DMS53 treated with DMSO at 0.1 percent for 48 hours (cell line): ENCODE data around the gene TMEM81.

Experiments
- DNase-seq: peaks from one replicate; lab custom pipeline; 2025; ENCODE audit not compliant: unreplicated experiment; lab: John Stamatoyannopoulos, UW

TMEM81 gene

DNA sequence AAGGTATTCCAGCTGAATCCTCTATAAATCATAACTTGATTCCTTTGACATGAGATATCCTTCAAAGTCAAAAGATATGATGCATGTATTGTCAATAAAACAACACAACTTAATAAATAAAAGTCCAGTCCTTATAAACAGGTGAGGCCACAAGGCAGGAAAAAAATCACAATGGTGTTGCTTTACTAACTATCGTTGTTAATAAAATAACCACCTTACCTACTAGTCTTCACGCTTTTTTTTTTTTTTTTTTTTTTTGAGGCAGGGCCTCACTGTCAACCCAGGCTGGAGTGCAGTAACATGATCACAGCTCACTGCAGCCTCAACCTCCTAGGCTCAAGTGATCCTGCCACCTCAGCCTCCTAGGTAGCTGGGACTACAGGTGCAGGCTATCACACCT, at the start of gene TMEM81:
TMEM81 (minus strand) TSS at position 101 of the 400 bp plus-strand sequence. CDS start 140 bp downstream, outside the sequence.
- DNase-seq: no peak

GRCh38 chr1:205133287-205133686, 49.0 kb upstream of the TMEM81 start:
- DNase-seq: no peak

GRCh38 chr1:205129447-205130029, 45.3 kb upstream of the TMEM81 start:
- no peak for DNase-seq

DNA sequence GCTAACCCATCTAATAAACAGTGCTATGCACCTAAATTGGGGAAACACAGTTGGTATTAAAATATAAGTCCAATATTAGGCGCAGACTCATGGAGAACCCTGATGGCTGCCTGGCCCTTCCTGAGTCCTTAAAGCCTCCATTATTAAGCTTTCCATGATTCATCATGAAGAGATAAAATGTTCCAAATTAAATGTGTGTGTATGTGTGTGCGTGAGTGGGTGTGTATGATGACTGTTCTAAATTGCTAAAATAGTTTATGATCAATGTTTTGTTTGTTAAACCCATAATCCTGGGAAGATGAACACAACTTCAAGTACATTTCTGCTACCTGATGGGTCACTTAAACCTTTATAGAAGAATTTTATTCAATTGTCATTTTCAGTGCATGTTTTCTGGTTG, 43.8 kb upstream of the TMEM81 start:
- DNase-seq: no peak

DNA sequence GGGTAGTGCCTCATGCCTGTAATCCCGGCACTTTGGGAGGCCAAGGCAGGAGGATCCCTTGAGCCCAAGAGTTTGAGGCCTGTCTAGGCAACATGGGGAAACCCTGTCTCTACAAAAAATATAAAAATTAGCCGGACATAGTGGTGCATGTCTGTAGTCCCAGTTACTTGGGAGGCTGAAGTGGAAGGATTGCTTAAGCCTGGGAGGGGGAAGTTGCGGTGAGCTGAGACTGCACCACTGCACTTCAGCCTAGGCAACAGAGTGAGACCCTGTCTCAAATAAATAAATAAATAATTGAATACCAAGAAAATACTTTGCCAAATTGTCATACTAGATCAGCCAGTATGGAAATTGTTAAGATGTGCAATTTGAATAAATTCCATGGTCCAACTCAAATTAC, 43.4 kb upstream of the TMEM81 start:
- no peak for DNase-seq

- DNase-seq: no peak
These were observed 40.5 kb upstream of the TMEM81 start for GRCh38 chr1:205124726-205125125.

DNA sequence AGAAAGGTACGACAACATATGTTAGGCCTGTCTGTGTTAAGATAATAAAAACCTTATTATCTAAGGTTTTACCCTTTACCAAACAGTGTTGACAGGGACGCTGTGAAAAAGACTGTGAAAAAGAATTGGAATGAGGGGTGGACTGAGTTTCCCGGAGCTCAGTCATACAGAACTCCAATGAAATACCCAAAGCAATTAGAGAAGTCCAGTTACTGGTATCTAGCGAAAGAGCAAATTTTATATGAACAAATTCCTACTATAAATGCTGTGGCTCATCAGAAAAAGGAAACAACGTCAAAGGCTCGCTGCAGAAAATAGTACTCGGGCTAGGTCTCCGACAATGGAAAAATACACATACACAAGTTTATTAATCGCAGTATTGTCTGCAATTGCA, 38.2 kb upstream of the TMEM81 start:
- DNase-seq: no peak

DNA sequence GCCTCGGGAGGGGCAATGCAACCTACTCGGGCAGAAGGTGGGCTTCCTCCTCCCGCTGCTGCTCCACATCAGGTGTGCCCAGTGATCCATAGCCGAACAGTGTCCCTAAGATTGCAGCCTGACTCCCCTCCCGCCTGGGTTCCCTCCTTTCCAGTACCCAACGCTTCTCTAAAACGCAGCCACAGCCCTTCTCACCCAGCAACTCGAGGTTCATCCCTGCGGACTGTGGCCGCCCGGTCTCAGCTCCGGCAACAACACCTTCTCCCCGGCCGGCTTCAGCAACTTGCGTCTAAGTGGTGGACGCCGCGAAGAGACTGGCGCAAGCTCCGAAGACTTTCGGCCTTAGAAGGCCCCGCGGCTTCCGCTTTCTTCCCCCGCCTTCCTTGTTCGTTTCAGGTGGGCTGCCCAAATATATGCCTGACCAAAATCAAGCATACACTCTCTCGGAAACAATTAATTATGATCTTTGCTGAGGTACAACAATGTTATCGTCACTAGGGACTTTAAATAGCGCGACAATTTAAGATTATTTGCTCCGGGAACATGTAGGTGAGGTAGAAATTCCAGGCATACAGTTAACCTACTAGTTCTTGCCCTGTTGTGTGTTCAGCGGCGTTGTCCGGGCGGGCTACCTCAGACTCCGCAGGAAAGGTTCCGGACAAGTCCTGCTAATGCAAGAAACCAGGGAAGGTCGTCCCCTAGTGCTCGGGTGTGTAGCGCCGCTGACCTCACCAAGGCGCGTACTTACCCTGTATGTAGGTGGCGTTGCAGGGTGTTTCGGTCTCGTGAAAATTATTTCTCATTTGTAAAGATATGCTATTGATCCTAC, 37.6 kb upstream of the TMEM81 start, which contains the start of gene RBBP5:
RBBP5 (minus strand) TSS at position 319 of the 829 bp plus-strand sequence; CDS start at position 214, 105 bp downstream.
- peak; percentile 99 for DNase-seq

GRCh38 chr1:205118752-205119151, 34.5 kb upstream of the TMEM81 start:
- DNase-seq: no peak

DNA sequence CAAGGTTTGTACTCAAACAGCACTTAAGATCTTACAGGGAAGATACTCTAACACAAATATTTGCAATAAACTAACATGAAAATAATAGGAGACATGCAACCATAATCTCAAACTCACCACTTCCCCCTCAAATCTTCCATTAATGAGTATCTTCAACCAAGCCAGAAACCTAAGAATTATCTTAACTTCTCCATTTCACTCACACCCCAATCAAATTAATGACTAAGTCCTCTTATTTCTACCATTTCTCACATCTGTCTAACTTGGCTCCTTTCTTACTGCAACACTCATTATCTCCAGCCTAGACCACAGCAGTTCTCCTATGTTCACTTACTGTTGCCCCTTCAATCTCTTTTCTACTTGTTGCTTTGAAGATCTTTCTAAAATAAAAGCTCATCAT, 27.1 kb upstream of the TMEM81 start:
- no peak for DNase-seq

DNA sequence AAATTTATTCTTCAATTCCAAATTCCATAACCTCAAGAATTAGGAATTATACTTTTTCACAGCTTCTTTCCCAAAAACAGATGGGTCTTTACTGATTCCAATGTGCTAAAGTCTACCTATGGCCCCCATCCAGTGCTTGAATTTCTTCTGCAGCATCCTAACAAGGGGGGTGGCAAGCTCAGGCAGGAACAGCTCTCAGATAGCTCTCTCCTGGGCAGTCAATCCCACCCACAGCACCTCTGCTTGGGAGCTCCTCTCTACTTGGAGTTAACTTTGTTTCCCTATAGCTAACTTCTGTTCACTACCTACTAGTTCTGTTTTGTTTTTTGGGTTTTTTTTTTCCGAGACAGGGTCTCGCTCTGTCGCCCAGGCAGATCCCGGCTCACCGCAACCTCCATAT, 25.5 kb upstream of the TMEM81 start:
- no peak for DNase-seq

DNA sequence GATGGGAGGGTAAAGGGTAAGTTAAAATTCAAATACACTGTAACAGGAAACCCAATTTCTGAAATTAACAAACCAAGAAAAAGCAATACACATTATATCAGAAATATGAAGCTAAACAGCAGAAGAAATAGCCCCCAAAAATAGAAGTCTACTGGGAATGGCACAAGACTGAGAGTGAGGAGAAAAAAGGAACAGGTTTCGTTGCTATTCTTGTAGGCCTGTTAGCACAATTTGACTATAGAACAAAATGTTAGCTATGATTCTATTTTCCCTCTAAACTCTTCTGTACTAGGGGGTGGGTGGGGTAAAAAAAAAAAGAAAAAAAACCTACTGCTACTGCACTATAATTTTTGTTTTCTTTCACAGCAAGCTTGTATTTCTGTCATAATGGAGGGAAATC, 25.0 kb upstream of the TMEM81 start:
- no peak for DNase-seq

- no peak for DNase-seq
These were observed 24.2 kb upstream of the TMEM81 start for GRCh38 chr1:205108464-205108863.

DNA sequence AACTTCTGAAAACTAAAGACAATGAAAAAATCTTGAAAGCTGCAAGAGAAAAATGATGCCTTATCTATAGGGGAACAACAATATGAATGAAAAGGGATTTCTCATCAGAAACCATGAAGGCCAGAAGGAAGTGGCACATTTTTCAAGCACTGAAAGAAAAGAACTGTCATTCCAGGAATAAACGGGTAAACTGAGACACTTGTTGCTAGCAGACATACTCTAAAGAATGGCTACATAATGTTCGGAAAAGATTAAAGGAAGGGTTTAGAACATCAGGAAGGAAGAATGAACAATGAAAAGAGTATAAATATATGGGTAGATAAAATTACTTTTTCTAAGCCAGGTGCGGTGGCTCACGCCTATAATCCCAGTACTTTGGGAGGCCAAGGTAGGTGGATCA, 23.1 kb upstream of the TMEM81 start:
- no peak for DNase-seq

DNA sequence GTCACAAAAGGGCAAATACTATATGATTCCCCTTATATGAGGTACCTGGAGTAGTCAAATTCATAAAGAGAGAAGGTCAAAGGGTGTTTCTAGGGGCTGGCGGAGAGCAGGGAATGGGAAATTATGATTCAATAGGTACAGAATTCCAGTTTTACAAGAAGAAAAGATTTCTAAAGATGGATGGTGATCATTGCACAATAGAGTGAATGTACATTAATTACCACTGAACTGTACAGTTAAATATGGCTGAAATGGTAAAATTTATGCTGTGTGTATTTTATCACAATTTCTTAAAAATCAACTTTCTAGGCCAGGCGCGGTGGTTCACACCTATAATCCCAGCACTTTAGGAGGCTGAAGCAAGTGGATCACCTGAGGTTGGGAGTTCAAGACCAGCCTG, 18.1 kb upstream of the TMEM81 start:
- DNase-seq: no peak

DNA sequence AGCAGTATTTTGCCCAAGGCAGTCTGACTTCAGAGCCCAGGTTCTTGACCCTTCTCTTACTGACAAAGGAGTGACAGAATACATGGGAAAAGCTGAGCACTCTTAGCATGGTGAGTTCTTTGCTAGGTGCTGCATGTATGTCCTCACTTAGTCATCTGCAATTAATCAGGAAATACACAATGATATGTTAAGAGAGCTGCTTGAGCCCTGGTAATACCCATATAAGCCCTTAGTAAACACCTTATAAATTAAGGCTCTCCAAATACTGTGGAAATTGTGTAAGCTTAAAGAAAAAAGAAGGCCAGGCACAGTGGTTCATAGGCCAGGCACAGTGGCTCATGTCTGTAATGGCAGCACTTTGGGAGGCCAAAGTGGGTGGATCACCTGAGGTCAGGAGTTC, 14.0 kb upstream of the TMEM81 start:
- DNase-seq: no peak

DNA sequence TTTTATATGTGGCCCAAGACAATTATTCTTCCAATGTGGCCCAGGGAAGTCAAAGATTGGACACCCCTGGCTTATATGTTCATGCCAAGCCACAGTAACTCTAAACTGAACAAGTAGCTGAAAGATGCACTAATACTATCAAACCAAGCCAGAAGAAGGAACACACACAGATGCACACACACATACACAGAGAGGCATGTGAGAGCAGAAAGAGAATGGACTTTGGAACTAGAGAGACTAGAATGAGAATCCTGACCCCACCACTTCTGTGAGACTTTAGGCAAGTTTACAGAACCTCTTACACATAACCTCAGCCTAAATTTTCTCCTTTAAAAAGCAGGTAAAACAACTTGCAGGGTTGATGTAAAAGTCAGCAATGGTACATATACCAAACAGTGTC, 11.2 kb upstream of the TMEM81 start:
- DNase-seq: no peak

DNA sequence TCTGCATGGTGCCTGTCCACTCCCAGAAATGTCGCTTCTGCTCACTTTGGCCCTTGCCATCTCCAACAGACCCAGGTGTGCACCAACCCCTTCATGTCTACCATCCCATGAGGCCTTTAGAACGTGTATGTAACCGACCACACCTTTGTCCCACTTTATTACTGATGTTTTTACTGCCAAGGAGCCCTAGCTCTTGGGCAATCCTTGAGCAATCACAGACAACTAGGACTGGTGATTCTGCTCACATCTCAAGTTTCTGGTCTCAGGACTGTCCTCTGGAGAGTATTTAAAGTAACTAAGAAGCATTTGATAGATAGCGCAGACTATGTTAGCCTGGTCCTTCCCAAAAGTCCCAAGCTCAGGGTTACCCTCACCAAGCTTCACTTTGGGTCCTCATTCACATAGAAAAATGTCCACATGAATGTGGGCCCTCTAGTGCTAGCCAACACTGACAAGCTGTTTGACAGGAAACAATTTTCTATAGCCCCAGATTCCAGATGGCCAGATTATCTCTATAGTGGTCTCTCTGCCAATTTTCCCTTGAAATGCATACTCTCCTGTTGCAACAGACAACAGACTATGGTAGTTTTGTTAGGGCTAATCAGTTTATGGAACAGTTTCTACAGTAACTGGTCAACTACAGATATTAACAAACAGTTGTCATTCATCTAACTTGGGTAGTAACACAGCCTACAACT, 6.9 kb upstream of the TMEM81 start:
- DNase-seq: no peak

DNA sequence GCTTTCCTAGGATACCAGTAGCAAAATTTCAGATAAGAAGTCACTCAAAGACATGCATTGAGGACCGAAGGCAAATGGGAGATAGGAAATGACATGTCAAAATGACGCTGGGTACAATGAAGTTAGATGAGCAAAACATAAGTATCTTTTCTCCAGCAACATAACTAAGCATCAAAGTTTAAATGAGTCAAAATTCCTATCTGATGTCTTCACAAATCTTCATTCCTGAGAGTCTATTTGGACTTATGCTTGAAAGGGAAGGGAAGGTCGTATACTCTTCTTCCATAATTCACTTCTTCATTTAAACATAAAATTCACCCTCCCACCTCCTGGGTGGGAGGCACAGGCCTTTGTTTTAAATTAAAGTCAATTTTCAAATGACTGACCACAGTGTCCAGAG, 4.1 kb upstream of the TMEM81 start:
- no peak for DNase-seq

- DNase-seq: no peak
These were observed 1.8 kb downstream of the TMEM81 start for GRCh38 chr1:205082431-205082830.

GRCh38 chr1:205077934-205078311, 6.3 kb downstream of the TMEM81 start:
- DNase-seq: no peak
